Activated T-helper 17 cell treated with anti-CD3 and anti-CD28 coated beads, Interleukin-2, amount 50 U/mL, for 72 hours (primary cell): ENCODE data around the gene DNAAF5. TPM values are rescaled to one million over a fixed set of nuclear protein-coding genes. Genes with fewer than 3 reads are reported as not detected.
"Not testable (repeated sequence)": the region's sequence is repeated elsewhere in the genome, so short reads cannot be mapped to it uniquely, and the experiment has no call there.

Experiments
- ATAC-seq: fragments of 150-1000 bp; cut with Tn5 transposase; replicated peaks from 2 replicates; pipeline ENCODE4 v1.10.0; 2021; ENCODE audit warnings: mild to moderate bottlenecking, moderate library complexity
- H3K27ac Mint-ChIP-seq: one replicate; pipeline ENCODE4 v1.8.0; 2022; ENCODE audit warnings: mixed read lengths
- H3K27me3 Mint-ChIP-seq: one replicate; pipeline ENCODE4 v1.8.0; 2022; ENCODE audit warnings: mixed read lengths
- H3K36me3 Mint-ChIP-seq: one replicate; pipeline ENCODE4 v1.8.0; 2022; ENCODE audit warnings: low read depth, mild to moderate bottlenecking, mixed read lengths
- H3K4me1 Mint-ChIP-seq: one replicate; pipeline ENCODE4 v1.8.0; 2022; ENCODE audit warnings: mixed read lengths
- H3K4me3 Mint-ChIP-seq: one replicate; pipeline ENCODE4 v1.8.0; 2022; ENCODE audit warnings: mild to moderate bottlenecking, mixed read lengths
- H3K9me3 Mint-ChIP-seq: one replicate; pipeline ENCODE4 v1.8.0; 2022; ENCODE audit warnings: mixed read lengths
- total RNA-seq, 2 donors: library from RNA; stranded (reverse); gene quantifications; one replicate each; pipeline ENCODE4 v1.2.3, GENCODE V29; 2022

Gene DNAAF5
- total RNA-seq, 2 donors from 2014 or later: 15.1 to 39.9 TPM

DNA sequence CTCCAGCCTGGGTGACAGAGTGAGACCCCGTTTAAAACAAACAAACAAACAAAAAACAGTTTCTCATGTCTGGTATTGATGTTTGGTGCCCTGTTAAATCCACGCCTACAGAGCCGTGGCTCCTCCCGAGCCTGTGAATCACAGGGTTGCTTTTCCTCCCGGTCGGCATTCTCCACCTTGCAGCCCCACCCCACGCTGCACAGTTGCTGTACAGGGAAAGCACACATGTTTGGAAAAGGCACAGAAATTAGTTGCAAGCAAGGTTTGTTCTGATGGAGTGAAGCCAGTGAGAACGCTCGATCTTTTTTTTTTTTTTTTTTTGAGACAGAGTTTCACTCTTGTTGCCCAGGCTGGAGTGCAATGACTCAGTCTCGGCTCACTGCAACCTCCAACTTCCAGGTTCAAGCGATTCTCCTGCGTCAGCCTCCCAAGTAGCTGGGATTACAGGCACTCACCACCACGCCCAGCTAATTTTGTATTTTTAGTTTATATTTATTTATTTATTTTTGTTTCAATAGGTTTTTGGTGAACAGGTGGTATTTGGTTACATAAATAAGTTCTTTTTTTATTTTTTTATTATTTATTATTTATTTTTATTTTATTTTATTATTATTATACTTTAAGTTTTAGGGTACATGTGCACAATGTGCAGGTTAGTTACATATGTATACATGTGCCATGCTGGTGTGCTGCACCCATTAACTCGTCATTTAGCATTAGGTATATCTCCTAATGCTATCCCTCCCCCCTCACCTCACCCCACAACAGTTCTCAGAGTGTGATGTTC, 17.0 kb downstream of the DNAAF5 start:
- ATAC-seq, H3K27ac Mint-ChIP-seq, H3K4me3 Mint-ChIP-seq, H3K27me3 Mint-ChIP-seq, H3K9me3 Mint-ChIP-seq, H3K4me1 Mint-ChIP-seq: not testable (repeated sequence)
- H3K36me3 Mint-ChIP-seq: peaks cover 32% of the 10 kb centered on the region

DNA sequence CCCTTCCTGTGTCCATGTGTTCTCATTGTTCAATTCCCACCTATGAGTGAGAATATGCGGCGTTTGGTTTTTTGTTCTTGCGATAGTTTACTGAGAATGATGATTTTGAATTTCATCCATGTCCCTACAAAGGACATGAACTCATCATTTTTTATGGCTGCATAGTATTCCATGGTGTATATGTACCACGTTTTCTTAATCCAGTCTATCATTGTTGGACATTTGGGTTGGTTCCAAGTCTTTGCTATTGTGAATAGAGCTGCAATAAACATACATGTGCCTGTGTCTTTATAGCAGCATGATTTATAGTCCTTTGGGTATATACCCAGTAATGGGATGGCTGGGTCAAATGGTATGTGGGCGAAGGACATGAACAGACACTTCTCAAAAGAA, 17.6 kb downstream of the DNAAF5 start:
- H3K27me3 Mint-ChIP-seq, ATAC-seq, H3K4me1 Mint-ChIP-seq, H3K9me3 Mint-ChIP-seq, H3K27ac Mint-ChIP-seq, H3K4me3 Mint-ChIP-seq: not testable (repeated sequence)
- peaks cover 31% of the 10 kb centered on the region for H3K36me3 Mint-ChIP-seq

DNA sequence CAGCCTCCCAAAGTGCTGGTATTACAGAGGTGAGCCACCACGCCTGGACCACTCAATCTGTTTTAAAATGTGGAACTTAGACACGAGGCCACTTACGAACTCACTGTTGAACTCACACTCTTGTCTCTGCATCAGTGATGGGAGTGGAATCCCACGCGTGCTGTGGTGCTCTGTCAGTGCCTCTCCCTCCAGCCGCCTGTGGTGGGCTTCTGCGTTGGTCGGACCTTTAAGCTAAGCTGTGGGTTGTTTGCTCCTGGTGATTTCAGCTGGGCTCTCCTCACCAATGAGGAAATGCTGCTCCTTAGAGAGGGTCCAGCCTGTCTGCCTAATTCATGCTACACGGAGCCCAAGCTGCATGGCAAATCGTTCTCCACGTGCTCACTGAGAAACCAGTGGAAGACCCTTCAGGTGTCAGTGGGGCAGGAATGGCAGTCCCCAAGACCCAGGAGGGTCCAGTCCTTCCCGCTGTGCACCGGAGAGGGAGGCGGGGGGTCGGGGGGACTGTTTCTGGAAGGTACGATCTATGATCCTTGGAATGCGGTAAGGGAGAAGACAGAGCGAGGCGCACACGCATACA, 18.4 kb downstream of the DNAAF5 start:
- H3K27me3 Mint-ChIP-seq: no peaks in the 10 kb centered on the region
- no peaks in the 10 kb centered on the region for H3K9me3 Mint-ChIP-seq
- ATAC-seq: no peak
- no peaks in the 10 kb centered on the region for H3K4me1 Mint-ChIP-seq
- H3K4me3 Mint-ChIP-seq: no peak overlapping the region
- no peak overlapping the region for H3K27ac Mint-ChIP-seq
- peaks cover 31% of the 10 kb centered on the region for H3K36me3 Mint-ChIP-seq

DNA sequence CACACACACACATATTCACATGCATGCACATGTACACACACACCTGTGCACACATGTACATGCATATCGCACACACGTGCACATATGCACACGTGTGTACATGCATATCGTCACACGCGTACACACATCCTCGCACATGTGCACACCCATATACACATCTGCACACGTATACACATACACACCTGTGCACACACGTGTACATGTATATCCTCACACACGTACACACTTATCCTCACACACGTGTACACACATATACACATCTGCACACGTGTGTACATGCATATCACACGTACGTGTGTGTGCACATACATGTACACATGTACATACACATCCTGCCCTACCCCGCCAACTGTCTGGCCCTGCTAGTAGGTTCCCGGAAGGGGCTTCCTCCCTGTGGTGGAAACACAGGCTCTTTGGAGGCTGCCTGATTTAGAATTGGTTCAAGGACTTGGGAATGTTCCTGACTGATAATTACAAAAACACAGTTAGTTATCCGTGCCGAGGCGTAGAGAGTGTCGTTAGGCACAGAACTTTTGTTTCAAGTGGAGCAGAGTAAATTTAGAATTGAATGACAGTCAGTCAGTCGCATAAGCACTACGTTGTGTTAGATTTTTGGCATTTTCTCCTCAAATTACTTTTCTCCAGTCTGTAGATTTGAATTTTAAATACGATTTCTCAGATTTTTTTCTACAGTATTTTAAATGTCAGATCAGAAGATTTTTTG, 19.1 kb downstream of the DNAAF5 start:
- H3K36me3 Mint-ChIP-seq: peaks cover 29% of the 10 kb centered on the region
- ATAC-seq: no peak
- H3K9me3 Mint-ChIP-seq: no peaks in the 10 kb centered on the region
- H3K27me3 Mint-ChIP-seq: no peaks in the 10 kb centered on the region
- no peaks in the 10 kb centered on the region for H3K4me1 Mint-ChIP-seq
- no peak overlapping the region for H3K4me3 Mint-ChIP-seq
- no peak overlapping the region for H3K27ac Mint-ChIP-seq

DNA sequence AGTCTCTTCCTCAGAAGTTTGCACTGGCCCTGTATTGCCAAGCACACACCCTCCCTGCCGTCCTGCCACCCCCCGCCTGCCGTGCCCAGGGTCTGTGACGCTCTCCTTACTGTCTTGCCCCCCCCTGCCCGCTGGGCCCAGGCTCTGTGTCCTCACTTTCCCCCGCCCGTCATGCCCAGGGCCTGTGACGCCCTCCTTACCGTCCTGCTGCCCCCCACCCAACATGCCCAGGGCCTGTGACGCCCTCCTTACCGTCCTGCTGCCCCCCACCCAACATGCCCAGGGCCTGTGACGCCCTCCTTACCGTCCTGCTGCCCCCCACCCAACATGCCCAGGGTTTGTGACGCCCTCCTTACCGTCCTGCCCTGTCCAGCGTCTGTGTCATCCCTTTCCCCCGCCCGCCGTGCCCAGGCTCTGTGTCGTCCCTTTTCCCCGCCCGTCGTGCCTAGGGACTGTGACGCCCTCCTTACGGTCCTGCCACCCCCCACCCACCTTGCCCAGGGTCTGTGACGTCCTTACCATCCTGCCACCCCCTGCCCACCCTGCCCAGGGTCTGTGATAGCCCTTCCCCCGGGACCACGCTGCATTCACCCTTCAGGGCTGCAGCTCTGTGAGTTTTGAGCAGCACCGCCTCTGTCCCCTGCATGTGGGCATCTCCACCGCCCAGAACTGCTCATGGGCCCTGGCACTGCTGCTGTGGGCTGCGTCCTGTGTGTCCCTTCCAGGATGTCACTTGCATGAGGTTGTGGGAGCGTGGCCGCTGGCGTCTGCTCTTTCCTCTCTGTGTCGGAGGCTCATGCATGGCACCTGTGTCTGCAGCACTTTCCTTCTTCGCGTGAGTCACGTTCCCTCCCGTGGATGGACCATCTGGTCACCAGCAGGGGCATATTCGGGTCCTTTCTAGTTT, 19.9 kb downstream of the DNAAF5 start:
- Mint-ChIP-seq H3K4me3 (no peak overlapping the region), H3K27ac (no peak overlapping the region), H3K27me3 (no peaks in the 10 kb centered on the region), H3K4me1 (no peaks in the 10 kb centered on the region), H3K9me3 (no peaks in the 10 kb centered on the region), H3K36me3 (peaks cover 23% of the 10 kb centered on the region)
- no peak for ATAC-seq

DNA sequence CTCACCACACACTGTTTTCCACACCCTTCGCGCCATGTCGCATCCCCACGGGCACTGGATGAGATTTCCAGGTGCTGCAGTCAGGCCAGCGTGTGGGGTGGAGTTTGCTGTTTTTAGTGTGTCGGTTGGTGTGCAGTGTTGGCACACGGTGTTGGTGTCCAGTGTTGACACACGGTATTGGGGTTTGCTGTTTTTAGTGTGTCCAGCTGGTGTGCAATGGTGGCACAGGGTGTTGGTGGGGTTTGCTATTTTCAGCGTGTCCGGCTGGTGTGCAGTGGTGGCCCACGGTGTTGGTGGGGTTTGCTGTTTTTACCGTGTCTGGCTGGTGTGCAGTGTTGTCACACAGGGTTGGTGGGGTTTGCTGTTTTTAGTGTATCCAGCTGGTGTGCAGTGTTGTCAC, 20.7 kb downstream of the DNAAF5 start:
- no peaks in the 10 kb centered on the region for H3K4me1 Mint-ChIP-seq
- H3K4me3 Mint-ChIP-seq: no peak overlapping the region
- no peak for ATAC-seq
- H3K27ac Mint-ChIP-seq: no peak overlapping the region
- H3K27me3 Mint-ChIP-seq: no peaks in the 10 kb centered on the region
- no peaks in the 10 kb centered on the region for H3K9me3 Mint-ChIP-seq
- H3K36me3 Mint-ChIP-seq: peaks cover 24% of the 10 kb centered on the region

DNA sequence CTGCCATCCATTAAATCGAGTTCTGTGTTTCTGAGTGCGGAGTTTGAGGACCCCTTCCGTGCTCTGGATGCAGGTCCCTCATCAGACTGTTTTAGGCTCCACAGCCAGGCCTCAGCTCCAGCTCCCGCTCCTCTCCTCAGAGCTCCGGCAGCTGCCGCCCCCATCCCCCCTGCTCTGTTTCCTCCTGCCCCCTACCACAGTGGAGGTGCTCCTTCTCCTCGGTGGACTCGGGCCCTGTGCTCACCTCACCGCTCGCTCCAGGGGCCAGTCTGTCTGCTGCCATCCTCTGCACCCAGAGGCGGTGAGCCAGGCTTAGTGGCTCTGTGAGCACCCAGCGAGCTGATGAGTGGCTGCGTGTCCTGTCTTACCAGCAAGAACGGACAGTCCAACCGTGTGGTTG, 21.9 kb downstream of the DNAAF5 start:
- ATAC-seq: no peak
- Mint-ChIP-seq H3K4me1 (no peaks in the 10 kb centered on the region), H3K9me3 (no peaks in the 10 kb centered on the region), H3K36me3 (peaks cover 19% of the 10 kb centered on the region), H3K27me3 (no peaks in the 10 kb centered on the region), H3K4me3 (no peak overlapping the region), H3K27ac (no peak overlapping the region)

DNA sequence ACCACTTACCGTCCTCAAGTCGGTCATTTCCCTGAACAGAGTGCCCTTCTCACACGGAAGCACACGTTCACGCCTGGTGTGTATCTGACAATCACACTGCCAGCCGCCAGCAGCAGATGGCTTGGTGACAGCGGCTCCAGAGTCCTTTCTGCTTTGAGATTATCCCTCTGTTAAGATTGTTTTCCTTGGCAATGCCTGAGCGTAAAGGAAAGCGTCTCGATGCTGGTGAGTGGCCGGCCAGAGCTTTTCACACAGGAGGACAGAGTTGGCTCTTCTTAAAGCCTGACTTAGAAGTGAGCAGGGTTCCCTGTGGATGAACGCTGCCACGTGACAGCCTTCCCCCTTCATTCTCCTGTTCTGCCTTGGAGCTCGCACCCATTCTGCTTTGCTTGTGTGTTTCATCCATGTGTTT, 22.6 kb downstream of the DNAAF5 start:
- no peak for ATAC-seq
- H3K36me3 Mint-ChIP-seq: peaks cover 21% of the 10 kb centered on the region
- no peaks in the 10 kb centered on the region for H3K27me3 Mint-ChIP-seq

DNA sequence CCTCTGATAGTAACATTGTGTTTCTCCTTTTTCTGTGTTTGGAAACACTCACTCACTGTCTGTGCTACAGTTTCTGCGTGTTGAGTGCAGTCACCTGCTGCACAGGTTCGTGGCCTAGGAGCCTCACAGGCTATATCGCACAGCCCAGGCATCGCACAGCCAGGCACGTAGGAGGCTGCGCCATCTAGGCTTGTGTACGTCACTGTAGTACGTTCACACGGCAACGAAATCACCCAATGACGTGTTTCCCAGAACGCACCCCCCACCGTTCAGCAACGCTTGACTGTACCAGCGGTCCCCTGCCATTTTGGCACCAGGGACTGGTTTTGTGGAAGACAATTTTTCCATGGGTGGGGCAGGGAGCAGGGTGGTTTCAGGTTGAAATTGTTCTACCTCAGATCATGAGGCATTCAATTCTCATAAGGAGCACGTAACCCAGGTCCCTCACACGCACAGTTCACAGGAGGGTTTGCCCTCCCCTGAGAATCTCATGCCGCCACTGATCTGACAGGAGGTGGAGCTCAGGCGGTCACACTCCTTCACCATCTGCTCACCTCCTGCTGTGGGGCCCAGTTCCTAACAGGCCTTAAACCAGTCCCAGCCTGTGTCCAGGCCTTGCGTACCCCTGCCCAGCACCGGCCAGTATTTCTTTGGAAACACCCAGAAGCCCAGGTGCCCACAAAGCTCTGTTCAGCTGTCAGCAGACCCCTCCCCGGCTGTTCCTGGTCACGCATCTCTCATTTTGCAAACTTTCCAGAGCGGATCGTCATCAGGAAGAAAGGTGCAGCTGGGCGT, 23.8 kb downstream of the DNAAF5 start:
- no peak overlapping the region for H3K4me3 Mint-ChIP-seq
- H3K27me3 Mint-ChIP-seq: no peaks in the 10 kb centered on the region
- no peak for ATAC-seq
- H3K9me3 Mint-ChIP-seq: no peaks in the 10 kb centered on the region
- H3K36me3 Mint-ChIP-seq: peaks cover 21% of the 10 kb centered on the region
- H3K27ac Mint-ChIP-seq: no peak overlapping the region
- no peaks in the 10 kb centered on the region for H3K4me1 Mint-ChIP-seq

More for the DNA sequence above, 22.6 kb downstream of the DNAAF5 start:
- no peaks in the 10 kb centered on the region for H3K9me3 Mint-ChIP-seq
- H3K4me3 Mint-ChIP-seq: no peak overlapping the region
- H3K4me1 Mint-ChIP-seq: no peaks in the 10 kb centered on the region
- no peak overlapping the region for H3K27ac Mint-ChIP-seq

DNA sequence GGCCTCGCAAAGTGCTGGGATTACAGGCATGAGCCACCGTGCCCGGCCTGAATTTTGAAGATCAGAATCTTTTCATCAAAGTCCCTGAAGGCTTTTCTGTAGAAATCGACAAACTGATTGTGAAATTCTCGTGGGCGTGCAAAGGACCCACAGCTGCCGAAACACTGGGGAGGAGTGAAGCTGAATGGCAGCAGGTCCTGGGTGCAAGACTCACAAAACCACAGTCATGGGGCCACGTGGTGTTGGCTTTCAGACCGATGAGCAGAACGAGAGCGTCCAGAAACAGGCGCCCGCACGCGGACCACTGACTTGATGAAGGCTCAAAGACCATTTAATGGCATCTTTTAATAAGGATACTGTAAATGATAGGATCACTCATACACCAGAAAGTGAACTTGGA, 25.3 kb downstream of the DNAAF5 start:
- Mint-ChIP-seq H3K27me3 (no peaks in the 10 kb centered on the region), H3K4me1 (no peaks in the 10 kb centered on the region), H3K36me3 (peaks cover 27% of the 10 kb centered on the region), H3K9me3 (no peaks in the 10 kb centered on the region), H3K4me3 (no peak overlapping the region), H3K27ac (no peak overlapping the region)
- ATAC-seq: no peak

DNA sequence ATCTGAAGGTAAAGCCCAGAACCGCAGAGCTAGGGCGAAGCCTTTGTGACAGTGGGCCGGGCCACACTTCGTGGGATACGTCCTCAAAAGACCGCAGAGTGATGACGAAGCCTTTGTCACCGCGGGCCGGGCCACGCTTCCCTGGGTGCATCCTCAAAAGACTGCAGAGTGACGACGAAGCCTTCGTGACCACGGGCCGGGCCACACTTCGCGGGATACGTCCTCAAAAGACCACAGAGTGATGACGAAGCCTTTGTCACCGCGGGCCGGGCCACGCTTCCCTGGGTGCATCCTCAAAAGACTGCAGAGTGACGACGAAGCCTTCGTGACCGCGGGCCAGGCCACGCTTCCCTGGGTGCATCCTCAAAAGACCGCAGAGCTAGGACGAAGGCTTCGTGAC, 25.8 kb downstream of the DNAAF5 start:
- H3K27ac Mint-ChIP-seq, H3K9me3 Mint-ChIP-seq, H3K4me3 Mint-ChIP-seq, H3K27me3 Mint-ChIP-seq, H3K4me1 Mint-ChIP-seq, ATAC-seq: not testable (repeated sequence)
- peaks cover 29% of the 10 kb centered on the region for H3K36me3 Mint-ChIP-seq

DNA sequence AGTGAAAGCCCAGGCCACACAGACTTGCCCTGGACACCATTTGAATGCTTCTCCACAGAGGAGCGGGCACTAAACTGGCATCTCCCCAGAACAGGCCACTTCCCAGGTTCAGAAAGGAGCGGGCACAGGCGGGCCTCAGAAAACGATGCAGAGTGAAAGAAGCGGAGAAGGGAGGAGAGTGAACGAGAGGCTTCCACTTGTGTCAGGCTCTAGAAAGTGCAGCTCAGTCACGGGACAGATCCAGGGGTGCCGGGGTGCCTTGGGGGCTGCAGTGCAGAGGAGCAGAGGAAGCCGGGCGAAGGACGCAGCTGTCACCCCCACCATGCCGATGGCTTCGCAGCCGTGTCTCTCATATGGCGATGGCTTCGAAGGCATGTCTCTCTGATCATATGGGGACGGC, 26.7 kb downstream of the DNAAF5 start:
- Mint-ChIP-seq H3K27me3 (no peaks in the 10 kb centered on the region), H3K4me1 (no peaks in the 10 kb centered on the region), H3K27ac (no peak overlapping the region), H3K9me3 (no peaks in the 10 kb centered on the region), H3K4me3 (no peak overlapping the region), H3K36me3 (peaks cover 38% of the 10 kb centered on the region)
- no peak for ATAC-seq

DNA sequence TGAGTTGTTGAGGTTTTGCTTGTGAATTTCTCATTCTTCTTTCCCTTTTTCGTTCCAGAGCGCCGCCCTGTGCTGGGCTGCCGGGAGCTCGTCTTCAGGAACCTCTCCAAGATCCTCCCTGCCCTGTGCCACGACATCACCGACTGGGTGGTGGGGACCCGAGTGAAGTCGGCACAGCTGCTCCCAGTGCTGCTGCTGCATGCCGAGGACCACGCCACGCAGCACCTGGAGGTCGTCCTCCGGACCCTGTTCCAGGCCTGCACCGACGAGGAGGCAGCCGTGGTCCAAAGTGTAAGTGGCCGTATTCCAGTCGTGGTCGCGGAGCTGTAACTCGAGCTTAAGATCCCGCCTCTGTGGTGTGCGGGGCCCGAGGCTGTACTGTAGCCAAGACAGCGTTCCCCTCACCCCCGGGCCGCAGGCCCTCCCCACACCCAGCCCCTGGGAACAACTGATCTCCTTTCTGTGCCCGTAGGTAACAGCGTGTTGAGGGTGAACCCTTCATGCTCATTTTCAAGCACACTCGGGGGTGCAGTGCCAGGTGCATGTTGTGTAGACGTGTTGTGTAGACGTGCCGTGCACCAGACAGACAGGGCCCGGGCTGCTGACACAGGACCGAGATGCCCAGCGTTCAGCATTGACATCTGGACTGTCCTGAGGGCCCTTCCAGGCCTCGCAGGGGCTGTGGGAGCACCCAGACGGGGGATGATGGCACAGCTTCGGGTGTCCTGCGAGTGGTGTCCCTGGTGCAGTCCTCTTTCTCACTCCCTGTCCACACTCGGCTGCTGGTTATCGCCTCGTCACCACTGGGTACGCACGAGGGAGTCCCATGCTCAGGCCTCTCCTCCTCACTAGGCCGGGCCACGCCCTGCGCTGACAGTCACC, 28.3 kb downstream of the DNAAF5 start:
- Mint-ChIP-seq H3K4me3 (no peak overlapping the region), H3K4me1 (no peaks in the 10 kb centered on the region), H3K27ac (no peak overlapping the region), H3K9me3 (no peaks in the 10 kb centered on the region), H3K36me3 (peaks cover 54% of the 10 kb centered on the region), H3K27me3 (no peaks in the 10 kb centered on the region)
- ATAC-seq: no peak
